Ovary (tissue), 10 donors: ENCODE results near the gene MC1R. TPM values are rescaled to one million over a fixed set of nuclear protein-coding genes. Genes with fewer than 3 reads are reported as not detected.

Source experiments
- DNase-seq, 5 donors: peaks; one replicate each; pipeline ENCODE4 v3.0.0-alpha.2; 2019 to 2020
- H3K27ac ChIP-seq, 2 donors: fragments of 200-600 bp; one replicate each; pipeline versions ENCODE4 v1.5.1 to v1.8.0; 2019 to 2022
- H3K27me3 ChIP-seq: fragments of 200-600 bp; one replicate; pipeline ENCODE4 v1.8.0; 2022
- H3K36me3 ChIP-seq: fragments of 200-600 bp; sonication (generic); one replicate; pipeline ENCODE4 v1.5.1; 2019
- H3K4me1 ChIP-seq: one replicate; pipeline ENCODE4 v1.8.1; 2013; ENCODE audit warnings: mild to moderate bottlenecking, moderate library complexity; ENCODE audit not compliant: insufficient read depth
- H3K4me3 ChIP-seq: fragments of 200-600 bp; sonication (generic); one replicate; pipeline ENCODE4 v1.5.1; 2017
- H3K9me3 ChIP-seq, 2 donors: fragments of 200-600 bp in 1 of 2; sonication (generic) in 1 of 2; one replicate each; pipeline versions ENCODE4 v1.5.1 to v1.8.1; 2013 to 2019; ENCODE audit warnings: mild to moderate bottlenecking in 1 of 2, moderate library complexity in 1 of 2
- EP300 ChIP-seq: sonication (generic); formaldehyde crosslinking; IDR thresholded peaks from one replicate; pipeline ENCODE4 v1.6.1; 2017; ENCODE audit warnings: antibody characterized with exemption
- POLR2A ChIP-seq: fragments of 450-650 bp; IDR thresholded peaks from one replicate; pipeline ENCODE4 v1.6.1; 2017; ENCODE audit warnings: antibody characterized with exemption, mild to moderate bottlenecking, moderate library complexity
- WGBS, 3 donors: extraction: QIAGEN DNeasy Blood & Tissue Kit in 1 of 3; methylation state at CpG; one replicate each; pipeline versions ENCODE4 v1.1.5 to v1.1.7; 2013 to 2017; 5-methylcytosine and 5-hydroxymethylcytosine counted together
- intact Hi-C, 4 donors: fragments of 100-400 bp; cut with DNase I; formaldehyde crosslinking; loops; one replicate each; pipeline versions ENCODE4 v1.11.0 to v1.15.1; 2022 to 2023
- long read RNA-seq, 3 donors: library from polyadenylated mRNA in 2 of 3; unstranded in 2 of 3; transcript quantifications; one replicate each; pipeline ENCODE4 v2.0.0 and lab custom pipeline, GENCODE V29; 2021 to 2026
- polyA plus RNA-seq, 2 donors: library from polyadenylated mRNA; stranded (reverse); fragments of 200-250 nt in 1 of 2; fragments of 350-450 nt in 1 of 2; fragmentation: Illumina TruSeq in 1 of 2; extraction: RNeasy Lipid Tissue Mini Kit (QIAGEN cat#74804) in 1 of 2; gene quantifications; one replicate each; pipeline ENCODE4 v1.2.3, GENCODE V29; 2013 to 2014
- total RNA-seq, 7 donors: library from RNA; depleted of rRNA in 2 of 7; stranded (reverse); fragments of >200 nt in 2 of 7; fragmentation: NEBNext Ultra II Directional in 3 of 7; extraction: Animal tissue kit (Norgen Biotek cat#: 25700) in 3 of 7; gene quantifications; one replicate each; pipeline versions ENCODE4 v1.1.0 to v1.2.4, GENCODE V29; 2016 to 2023
- TF ChIP-seq, protein P1 (sequence below), 3 donors: fragments of 450-650 bp in 2 of 3; fragments of 200-600 bp in 1 of 3; IDR thresholded peaks; one replicate each; pipeline versions ENCODE4 v1.5.1 to v1.8.0; 2016 to 2022; ENCODE audit warnings: antibody characterized with exemption in 3 of 3, mild to moderate bottlenecking in 1 of 3
- donor health status: DM: no; HTN: no; CAD: no; lungs with moderate emphysema.
- donor health status: DM: no; HTN: no; CAD: no.
- donor health status: Bipolar disorder and iron deficiency.
- donor health status: DM: yes; HTN: yes; CAD: no.
- donor health status: DM: no; HTN: no; CAD: no.
- donor health status: DM: yes; HTN: yes; CAD: no.

The MC1R gene
- total RNA-seq, result 1 to 10 TPM; 3.6 to 8.5 (median 6.2) TPM
- polyA plus RNA-seq, result 1 to 10 TPM in 1 of 2 donors, under 1 TPM in 1; 0.42 to 4.4 TPM
- long read RNA-seq, donor 1, partial matches to known transcripts, result 0 of 4 reads
- long read RNA-seq, donor 1, other reads (novel, unspliced or antisense), result 1 of 4 reads
- long read RNA-seq, donor 2, transcript MC1R-202 (1 exons, 3,099 nt), result major isoform, 6 of 6 reads
- long read RNA-seq, donor 2, partial matches to known transcripts, result 0 of 6 reads
- long read RNA-seq, donor 2, other reads (novel, unspliced or antisense), result 0 of 6 reads
- long read RNA-seq, donor 3, partial matches to known transcripts, result 1 of 4 reads
- long read RNA-seq, donor 3, other reads (novel, unspliced or antisense), result 1 of 4 reads

DNA sequence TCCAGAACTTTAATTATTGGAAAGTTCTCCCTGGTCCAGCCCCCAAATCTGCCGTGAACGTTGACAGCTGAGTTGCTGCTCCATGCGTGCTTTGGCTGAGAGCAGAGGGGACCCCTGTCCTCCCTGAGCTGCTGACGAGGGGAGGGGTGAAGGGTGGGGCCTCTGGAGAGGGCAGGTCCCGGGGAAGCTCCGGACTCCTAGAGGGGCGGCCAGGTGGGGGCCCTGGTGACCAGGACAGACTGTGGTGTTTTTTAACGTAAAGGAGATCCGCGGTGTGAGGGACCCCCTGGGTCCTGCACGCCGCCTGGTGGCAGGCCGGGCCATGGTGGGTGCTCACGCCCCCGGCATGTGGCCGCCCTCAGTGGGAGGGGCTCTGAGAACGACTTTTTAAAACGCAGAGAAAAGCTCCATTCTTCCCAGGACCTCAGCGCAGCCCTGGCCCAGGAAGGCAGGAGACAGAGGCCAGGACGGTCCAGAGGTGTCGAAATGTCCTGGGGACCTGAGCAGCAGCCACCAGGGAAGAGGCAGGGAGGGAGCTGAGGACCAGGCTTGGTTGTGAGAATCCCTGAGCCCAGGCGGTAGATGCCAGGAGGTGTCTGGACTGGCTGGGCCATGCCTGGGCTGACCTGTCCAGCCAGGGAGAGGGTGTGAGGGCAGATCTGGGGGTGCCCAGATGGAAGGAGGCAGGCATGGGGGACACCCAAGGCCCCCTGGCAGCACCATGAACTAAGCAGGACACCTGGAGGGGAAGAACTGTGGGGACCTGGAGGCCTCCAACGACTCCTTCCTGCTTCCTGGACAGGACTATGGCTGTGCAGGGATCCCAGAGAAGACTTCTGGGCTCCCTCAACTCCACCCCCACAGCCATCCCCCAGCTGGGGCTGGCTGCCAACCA lies at the start of gene MC1R:
Gene MC1R, plus strand, starts transcription at position 410 of the 895 bp plus-strand sequence. Its CDS starts 397 bp downstream, at position 807.
- no peak within 1 kb of the TSS for H3K27ac ChIP-seq
- H3K9me3 ChIP-seq, result no peaks in the 10 kb centered on the region
- 5 to 7% (median 7%) methylated on average over 22 to 23 of the region's 23 CpGs for WGBS, 3 donors
- TF ChIP-seq, protein P1, sequence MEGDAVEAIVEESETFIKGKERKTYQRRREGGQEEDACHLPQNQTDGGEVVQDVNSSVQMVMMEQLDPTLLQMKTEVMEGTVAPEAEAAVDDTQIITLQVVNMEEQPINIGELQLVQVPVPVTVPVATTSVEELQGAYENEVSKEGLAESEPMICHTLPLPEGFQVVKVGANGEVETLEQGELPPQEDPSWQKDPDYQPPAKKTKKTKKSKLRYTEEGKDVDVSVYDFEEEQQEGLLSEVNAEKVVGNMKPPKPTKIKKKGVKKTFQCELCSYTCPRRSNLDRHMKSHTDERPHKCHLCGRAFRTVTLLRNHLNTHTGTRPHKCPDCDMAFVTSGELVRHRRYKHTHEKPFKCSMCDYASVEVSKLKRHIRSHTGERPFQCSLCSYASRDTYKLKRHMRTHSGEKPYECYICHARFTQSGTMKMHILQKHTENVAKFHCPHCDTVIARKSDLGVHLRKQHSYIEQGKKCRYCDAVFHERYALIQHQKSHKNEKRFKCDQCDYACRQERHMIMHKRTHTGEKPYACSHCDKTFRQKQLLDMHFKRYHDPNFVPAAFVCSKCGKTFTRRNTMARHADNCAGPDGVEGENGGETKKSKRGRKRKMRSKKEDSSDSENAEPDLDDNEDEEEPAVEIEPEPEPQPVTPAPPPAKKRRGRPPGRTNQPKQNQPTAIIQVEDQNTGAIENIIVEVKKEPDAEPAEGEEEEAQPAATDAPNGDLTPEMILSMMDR (IDR thresholded peaks at IDR 0.05), result peak in 2 of 3 donors; percentile 17 to 42
- TF ChIP-seq EP300, result no peak
- TF ChIP-seq POLR2A, result no peak
- peaks cover 12% of the 10 kb centered on the region for H3K4me1 ChIP-seq
- peak within 1 kb of the TSS; percentile 19 for H3K4me3 ChIP-seq
- H3K27me3 ChIP-seq, result no peaks in the 10 kb centered on the region
- intact Hi-C loops, result no loop called here
- peak in 1 of 5 donors; percentile 53 for DNase-seq
- H3K36me3 ChIP-seq, result no peaks in the 10 kb centered on the region

DNA sequence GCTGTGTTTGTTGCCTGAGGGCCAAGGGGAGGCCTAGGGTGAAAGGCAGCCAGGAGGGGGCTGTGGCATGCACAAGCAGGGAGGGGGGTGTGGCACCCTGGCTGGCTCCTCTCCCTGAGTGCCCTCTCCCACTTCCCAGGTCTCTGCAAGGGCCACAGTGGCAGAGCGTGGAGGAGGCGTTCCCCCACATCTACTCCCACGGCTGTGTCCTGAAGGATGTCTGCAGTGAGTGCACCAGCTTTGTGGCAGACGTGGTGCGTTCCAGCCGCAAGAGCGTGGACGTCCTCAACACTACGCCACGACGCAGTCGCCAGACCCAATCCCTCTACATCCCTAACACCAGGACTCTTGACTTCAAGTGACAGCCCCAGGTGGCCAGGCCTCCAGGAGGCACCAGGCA lies 48.8 kb upstream of the MC1R start:
- TF ChIP-seq, protein P1 (IDR thresholded peaks at IDR 0.05), result no peak
- TF ChIP-seq EP300 (no peak), POLR2A (no peak)
- 82 to 89% (median 85%) methylated on average over 12 of the region's 12 CpGs for WGBS, 3 donors
- no peaks in the 10 kb centered on the region for H3K4me1 ChIP-seq
- no peak overlapping the region for H3K27ac ChIP-seq
- no peak overlapping the region for H3K4me3 ChIP-seq
- intact Hi-C loops, result no loop called here
- no peak for DNase-seq
- no peaks in the 10 kb centered on the region for H3K27me3 ChIP-seq
- H3K9me3 ChIP-seq, result no peaks in the 10 kb centered on the region
- H3K36me3 ChIP-seq, result no peaks in the 10 kb centered on the region

- H3K27me3 ChIP-seq, result no peaks in the 10 kb centered on the region
- no peak overlapping the region for H3K27ac ChIP-seq
- intact Hi-C loops, result no loop called here
- no peak overlapping the region for H3K4me3 ChIP-seq
- H3K36me3 ChIP-seq, result no peaks in the 10 kb centered on the region
- TF ChIP-seq POLR2A (no peak), EP300 (no peak)
- TF ChIP-seq, protein P1 (IDR thresholded peaks at IDR 0.05), result no peak
- no peak for DNase-seq
- WGBS, 3 donors, result 85 to 95% (median 92%) methylated on average over 6 of the region's 6 CpGs
- no peaks in the 10 kb centered on the region for H3K9me3 ChIP-seq
- no peaks in the 10 kb centered on the region for H3K4me1 ChIP-seq
Measured at GRCh38 chr16:89870440-89870839, 48.2 kb upstream of the MC1R start.

GRCh38 chr16:89871895-89872294 lies 46.8 kb upstream of the MC1R start:
- WGBS, 3 donors, result 78 to 88% (median 85%) methylated on average over 9 of the region's 9 CpGs
- intact Hi-C loops, result no loop called here
- DNase-seq, result no peak
- Histone ChIP-seq H3K4me1 (no peaks in the 10 kb centered on the region), H3K4me3 (no peak overlapping the region), H3K27me3 (no peaks in the 10 kb centered on the region), H3K9me3 (no peaks in the 10 kb centered on the region), H3K27ac (no peak overlapping the region), H3K36me3 (no peaks in the 10 kb centered on the region)
- TF ChIP-seq, protein P1 (IDR thresholded peaks at IDR 0.05), result no peak
- TF ChIP-seq EP300 (no peak), POLR2A (no peak)
